Measurements from ENCODE around the gene SCUBE2.

DNA sequence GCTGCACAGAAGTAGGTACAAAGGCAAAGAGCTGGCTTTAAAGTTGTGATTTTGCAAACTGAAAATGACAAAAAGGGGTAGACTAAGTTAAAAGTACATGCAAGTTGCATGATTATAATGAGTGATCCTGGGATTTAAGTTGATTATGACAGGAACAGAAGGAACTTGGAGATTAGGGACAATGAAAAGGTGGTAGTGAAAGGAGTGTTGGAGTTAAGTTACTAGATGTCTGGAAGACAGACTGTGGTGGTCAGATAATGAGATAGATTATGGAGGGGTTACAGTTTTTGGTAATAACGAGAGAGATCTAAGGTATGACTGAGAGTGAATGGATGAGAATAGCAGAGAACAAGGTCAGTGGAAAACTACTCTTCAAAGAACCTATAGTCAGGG, 119.5 kb downstream of the SCUBE2 start:
- TF ChIP-seq JUN (IDR thresholded peaks at IDR 0.05) = no peak
- TF ChIP-seq CEBPB (IDR thresholded peaks at IDR 0.05) = no peak
- no peak for TF ChIP-seq POLR2A (IDR thresholded peaks at IDR 0.05; ENCODE audit: low read length)
- no peak for TF ChIP-seq CHD2 (IDR thresholded peaks at IDR 0.05; ENCODE audit: low read length, partially characterized antibody)
- TF ChIP-seq, protein P1, sequence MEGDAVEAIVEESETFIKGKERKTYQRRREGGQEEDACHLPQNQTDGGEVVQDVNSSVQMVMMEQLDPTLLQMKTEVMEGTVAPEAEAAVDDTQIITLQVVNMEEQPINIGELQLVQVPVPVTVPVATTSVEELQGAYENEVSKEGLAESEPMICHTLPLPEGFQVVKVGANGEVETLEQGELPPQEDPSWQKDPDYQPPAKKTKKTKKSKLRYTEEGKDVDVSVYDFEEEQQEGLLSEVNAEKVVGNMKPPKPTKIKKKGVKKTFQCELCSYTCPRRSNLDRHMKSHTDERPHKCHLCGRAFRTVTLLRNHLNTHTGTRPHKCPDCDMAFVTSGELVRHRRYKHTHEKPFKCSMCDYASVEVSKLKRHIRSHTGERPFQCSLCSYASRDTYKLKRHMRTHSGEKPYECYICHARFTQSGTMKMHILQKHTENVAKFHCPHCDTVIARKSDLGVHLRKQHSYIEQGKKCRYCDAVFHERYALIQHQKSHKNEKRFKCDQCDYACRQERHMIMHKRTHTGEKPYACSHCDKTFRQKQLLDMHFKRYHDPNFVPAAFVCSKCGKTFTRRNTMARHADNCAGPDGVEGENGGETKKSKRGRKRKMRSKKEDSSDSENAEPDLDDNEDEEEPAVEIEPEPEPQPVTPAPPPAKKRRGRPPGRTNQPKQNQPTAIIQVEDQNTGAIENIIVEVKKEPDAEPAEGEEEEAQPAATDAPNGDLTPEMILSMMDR (IDR thresholded peaks at IDR 0.05) = no peak
- no peak for TF ChIP-seq ZNF302 (CRISPR knock-in tag; IDR thresholded peaks at IDR 0.05)
- TF ChIP-seq RAD21 (conservative IDR thresholded peaks at IDR 0.05 in 1 of 2, IDR thresholded peaks at IDR 0.05 in 1 of 2) = no peak
- TF ChIP-seq HOXA7 (CRISPR knock-in tag; IDR thresholded peaks at IDR 0.05) = no peak
- TF ChIP-seq HDAC2 (IDR thresholded peaks at IDR 0.05) = no peak
- TF ChIP-seq ESRRA (IDR thresholded peaks at IDR 0.05; ENCODE audit: borderline replicate concordance, low read length) = no peak
- TF ChIP-seq MYC (IDR thresholded peaks at IDR 0.05; ENCODE audit: borderline replicate concordance, low read length) = no peak
- no peak for TF ChIP-seq EP300 (IDR thresholded peaks at IDR 0.05)

Measured in A549 (cell line).